Measurements from ENCODE around the gene ISLR. TPM values are rescaled to one million over a fixed set of nuclear protein-coding genes. Genes with fewer than 3 reads are reported as not detected.
A peak's percentile ranks its signal among the peaks of the same experiment; 100 is the strongest.

ISLR gene
- total RNA-seq, 1 experiment from 2014 or later: 3.4 TPM

DNA sequence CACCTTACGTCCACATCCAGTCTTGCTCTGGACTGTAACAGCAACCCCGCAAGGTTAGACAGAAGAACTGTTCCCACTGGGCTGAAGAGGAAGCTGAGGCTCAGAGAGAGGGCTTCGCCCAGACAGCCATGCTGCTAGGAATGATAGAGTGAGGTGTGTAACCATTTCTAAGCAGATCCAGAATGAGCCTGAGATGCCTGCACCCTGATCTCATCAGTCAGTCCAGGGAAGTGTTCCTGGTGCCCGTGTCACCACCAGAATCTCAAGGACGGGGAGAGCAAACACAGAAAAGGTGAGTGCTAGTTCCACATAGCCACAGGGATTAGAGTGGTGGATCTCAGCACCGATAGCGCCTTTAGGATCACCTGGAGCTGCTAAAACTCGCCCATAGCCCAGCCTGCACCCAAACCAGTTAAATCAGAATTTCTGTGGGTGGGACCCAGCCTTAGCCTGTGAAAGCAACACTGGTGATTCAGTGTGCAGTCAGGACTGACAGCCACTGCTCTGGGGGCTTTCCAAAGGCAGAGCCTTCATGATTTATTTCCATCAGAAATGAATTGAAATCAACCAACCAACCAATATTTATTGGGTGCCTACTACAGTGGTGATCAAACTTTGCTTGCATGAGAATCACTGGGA is 12.3 kb downstream of the ISLR start:
- in situ Hi-C loops (cut with HindIII; ENCODE audit: low sequenced_read_pairs): no loop called here
- no peak for DNase-seq (ENCODE audit: low spot score)

DNA sequence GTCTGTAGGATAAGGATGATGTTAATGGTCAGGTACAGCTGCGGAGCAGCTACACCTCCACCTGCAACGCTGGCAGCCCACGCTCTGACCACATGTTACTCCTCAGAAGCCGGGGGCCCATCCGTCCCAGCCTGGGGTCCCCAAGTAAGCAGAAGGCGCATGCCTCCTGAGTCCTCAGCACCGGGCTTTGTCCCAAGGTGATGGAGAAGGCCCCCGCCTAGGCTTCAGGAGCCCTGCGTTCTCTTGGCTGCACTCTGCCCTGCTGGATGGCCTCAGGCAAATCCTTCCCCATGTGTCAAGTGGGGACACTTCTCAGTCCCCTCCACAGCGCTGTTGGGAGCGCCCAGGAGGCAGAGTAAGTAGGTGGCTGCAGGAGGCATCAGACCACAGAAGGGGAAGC is 14.7 kb downstream of the ISLR start:
- in situ Hi-C loops (cut with HindIII; ENCODE audit: low sequenced_read_pairs): no loop called here
- no peak for DNase-seq (ENCODE audit: low spot score)

DNA sequence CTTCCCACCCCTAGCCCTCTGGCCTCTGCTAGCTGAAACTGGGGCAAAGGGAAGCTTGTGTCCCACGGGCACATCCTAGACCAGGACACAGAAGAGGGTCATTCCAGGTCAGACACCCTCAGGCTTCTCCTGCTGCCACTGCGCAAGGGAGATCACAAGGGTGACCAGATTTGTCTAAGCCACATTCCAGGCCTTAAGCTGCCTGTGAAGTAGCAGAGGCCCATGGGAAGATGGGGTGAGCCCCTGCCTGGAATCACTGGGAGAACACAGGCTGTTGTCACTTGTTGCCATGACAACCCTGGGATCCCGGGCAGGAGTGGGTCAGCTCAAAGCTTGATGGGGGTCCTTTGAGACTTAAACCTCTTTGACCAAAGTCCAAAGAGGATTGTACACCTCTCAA is 18.3 kb downstream of the ISLR start:
- in situ Hi-C loops (cut with HindIII; ENCODE audit: low sequenced_read_pairs): no loop called here
- DNase-seq (ENCODE audit: low spot score): no peak

DNA sequence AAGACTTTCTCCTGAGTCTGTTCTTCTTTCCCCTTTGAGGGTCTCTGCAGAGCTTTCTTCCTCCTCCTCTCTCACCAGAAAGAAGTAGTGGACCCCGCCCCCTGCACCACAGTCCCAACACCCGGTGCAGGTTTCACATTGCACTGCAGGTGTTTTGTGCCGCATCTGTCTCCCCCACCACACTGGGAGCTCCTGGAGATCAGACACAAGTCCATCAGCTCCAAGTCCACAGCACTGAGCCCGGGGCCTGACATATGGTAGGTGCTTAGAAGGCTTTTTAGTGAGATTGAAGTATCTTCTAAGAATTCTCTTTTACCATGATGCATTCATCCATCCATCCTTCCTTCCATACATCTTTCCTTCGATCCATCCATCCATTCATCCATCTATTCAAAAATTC is 19.2 kb downstream of the ISLR start:
- no peak for DNase-seq (ENCODE audit: low spot score)

DNA sequence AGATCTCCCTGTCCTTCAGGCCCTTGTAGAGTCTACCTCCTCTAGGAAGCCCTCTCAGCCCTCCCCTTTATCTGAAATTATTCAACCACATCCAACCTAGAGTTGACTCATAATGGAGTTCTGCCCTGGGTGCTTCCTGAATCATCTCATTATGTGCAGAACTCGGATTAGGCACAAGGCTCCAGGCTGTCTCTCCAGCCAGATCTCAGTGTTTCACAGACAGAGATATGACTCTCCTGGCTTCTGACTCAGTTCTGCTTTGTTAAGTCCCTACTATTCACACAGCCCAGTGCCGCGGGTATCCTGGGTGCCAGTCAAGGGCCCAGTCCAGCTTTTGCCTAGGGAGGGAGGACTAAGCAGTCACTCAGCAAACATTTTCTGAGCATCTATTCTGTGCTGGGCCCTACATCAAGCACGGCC is 19.8 kb downstream of the ISLR start:
- DNase-seq (ENCODE audit: low spot score): no peak
- in situ Hi-C loops (cut with HindIII; ENCODE audit: low sequenced_read_pairs): no loop called here

More for the DNA sequence above, 19.2 kb downstream of the ISLR start:
- in situ Hi-C loops (cut with HindIII; ENCODE audit: low sequenced_read_pairs): no loop called here

DNA sequence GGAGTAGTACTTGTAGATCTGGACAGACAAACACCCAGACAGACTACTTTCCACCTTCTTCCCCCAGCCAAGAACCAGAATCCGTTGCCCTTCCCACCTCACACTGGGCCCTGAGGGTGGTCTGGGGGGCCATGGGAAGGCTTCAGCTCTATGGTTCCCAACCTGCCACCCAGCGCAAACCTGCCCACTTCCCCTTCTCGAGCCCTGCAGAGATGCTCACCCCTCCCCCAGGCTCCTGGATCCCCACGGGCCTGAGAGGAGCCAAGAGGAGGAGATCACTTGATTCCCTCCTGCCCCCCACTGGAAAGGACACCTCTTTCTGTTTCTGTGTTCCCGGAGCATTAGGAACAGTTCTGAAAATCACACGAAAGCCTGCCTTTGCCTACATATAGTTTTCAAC is 20.4 kb downstream of the ISLR start:
- in situ Hi-C loops (cut with HindIII; ENCODE audit: low sequenced_read_pairs): no loop called here
- DNase-seq (ENCODE audit: low spot score): no peak

DNA sequence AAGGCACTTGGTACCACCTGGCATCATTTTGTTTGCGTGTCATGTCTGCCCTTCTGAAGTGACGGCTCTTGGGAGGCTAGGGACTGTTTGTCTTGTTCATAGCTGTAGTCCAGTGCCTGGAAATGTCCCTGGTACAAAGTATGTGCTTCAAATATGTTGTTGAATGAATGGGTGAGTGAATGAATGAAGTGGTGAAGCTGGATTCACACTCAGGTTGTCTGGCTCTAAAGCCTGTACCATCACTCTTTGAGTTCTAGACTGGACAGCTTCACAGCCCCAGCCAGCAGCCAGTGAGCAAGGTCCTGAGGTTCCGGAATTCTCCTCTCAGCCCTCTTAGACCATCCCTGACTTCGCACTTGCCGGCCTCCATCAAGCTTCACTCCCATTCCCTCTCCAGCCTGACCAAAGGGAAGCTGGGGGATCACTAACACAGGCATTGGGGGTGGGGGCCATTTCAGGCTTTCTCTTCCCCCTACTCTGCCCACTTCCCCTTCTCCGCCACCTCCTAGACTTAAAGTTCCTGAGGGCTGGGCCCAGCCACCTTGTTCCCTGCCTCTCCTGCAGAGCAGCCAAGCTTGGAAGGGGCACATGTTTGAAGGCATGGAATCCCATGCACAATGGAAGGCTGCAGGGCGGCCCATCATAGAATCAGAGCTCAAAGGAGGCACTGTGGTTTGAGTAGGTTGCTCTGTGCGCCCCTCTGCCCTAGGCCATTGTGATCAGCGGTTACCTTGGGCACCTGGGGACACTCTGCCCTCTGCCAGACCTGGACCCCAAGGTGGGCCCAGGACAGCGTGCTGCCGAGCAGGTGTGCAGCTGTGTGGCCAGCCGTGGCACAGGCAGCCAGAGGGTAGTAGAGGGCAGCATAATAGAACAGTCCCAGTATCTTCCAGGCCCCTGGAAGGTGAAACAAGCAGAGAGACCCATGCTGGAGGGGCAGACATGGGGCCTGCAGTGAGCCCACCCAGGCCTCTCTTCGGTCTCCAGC is 21.4 kb downstream of the ISLR start:
- in situ Hi-C loops (cut with HindIII; ENCODE audit: low sequenced_read_pairs): no loop called here
- no peak for DNase-seq (ENCODE audit: low spot score)

DNA sequence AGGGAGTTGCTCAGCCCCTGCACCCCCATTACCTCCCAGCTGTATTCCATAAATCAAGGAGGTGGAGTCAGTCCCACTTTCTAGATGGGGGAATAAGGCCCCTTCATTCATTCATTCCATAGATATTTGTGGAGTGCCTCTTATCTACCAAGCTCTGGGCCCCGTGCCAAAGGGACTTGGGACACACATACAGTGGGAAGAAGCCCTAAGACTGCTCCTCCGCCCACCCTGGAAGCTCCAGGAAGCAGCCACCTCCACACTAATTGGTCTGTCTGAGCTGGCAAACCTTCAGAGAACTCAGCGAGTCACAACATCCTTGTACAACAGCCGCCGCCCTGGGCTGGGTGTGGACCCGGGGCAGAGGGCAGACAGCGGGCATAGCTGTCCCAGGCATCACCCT is 22.7 kb downstream of the ISLR start:
- DNase-seq (ENCODE audit: low spot score): no peak
- in situ Hi-C loops (cut with HindIII; ENCODE audit: low sequenced_read_pairs): no loop called here

DNA sequence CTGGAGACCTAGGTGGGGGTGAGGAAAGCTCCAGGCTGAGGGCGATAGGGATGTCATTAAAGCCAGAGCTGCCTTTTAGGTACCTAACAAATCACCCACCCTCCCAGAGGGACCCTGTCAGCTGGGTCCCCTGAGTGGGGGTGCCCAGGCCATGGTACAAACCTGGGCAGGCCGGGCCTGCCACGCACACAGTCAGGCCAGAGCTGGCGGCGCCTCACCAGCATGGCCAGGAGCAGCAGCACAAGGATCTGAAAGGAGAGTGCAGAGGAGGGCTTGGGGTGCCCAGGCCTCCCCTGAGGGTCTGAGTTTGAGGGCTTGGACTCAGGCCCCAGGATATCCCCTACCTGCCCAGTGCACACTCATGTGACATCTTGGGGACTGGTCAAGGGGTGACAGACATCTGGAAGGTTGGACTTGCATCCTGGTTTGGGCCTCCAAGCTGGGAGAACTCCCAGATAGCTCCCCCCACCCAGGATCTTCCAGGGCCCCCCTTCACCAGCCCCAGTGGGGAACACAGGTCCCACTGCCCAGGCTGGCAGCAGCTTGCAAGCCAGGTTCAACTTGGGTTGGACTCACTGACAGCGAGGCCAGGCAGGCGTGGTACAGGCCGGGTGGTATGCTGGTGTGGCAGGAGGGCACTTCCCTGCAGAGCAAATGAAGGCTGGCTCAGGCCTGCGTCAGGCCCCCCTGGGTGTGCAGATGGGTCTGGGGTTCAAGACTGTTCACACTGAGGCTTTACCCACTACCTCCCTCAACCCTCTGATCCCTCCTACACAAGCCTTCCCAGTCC is 23.9 kb downstream of the ISLR start:
- in situ Hi-C loops (cut with HindIII; ENCODE audit: low sequenced_read_pairs): no loop called here
- DNase-seq (ENCODE audit: low spot score): no peak

DNA sequence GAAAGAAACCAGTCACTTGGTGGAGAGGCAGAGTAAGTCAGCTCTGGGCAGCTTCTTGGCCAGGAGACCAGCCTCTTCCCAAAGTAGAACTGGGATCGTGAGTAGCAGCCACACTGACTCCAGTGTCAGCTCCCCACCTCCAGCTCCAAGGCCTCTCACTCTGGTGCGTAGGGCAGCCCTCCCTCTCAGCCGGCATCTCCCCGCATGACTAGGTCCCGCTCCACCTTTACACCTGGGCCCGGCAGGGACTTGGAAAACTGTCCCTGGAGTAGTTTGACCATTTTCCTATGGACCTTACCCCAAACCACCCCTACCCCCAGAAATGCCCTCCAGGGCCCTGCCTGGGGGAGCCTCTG is 25.8 kb downstream of the ISLR start:
- DNase-seq (ENCODE audit: low spot score): no peak
- in situ Hi-C loops (cut with HindIII; ENCODE audit: low sequenced_read_pairs): no loop called here

DNA sequence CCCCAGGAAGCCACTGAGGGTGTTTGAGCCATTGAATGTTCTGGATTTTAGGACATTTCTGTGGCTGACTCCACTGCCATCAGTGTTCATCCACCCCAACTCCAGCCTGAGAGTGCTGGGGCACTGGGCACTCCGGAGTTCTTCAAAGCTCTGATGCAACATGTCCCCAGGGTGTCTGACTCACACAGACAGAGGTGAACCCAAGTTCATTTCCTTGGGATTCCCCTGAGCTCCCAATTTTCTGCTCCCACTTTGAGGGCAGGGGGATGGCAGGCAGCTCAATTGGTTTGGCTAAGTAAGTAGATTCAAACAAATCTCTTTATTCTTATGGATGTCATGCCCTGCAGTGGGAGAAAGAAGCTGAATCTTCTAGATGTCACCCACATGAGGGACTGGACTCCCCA is 26.9 kb downstream of the ISLR start:
- in situ Hi-C loops (cut with HindIII; ENCODE audit: low sequenced_read_pairs): no loop called here

DNA sequence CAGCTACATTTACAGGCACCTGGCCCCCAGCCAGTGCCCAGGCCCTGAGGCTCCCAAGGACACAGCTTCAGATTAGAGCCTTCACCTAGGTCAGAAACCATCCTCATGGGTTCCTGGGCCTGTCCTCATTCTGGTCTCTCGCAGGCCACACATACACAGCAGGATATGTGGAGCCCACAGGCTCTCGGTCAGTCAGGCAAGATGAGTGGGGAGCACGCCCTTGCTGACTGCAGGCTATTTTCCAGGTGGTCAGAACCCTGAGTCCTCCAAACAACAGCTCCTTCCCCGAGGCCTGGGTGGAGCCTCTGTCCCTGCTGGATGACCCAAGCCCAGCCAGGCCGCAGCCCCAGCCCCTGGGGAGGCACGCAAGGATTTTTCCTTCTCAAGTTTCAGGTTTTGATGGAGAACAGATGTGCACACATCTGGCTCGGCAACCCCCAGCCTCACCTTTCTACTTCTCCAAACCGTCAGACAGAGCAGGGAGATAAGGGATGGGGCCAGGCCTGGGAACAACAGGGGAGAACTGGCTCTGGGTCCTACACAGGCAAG is 27.4 kb downstream of the ISLR start:
- in situ Hi-C loops (cut with HindIII; ENCODE audit: low sequenced_read_pairs): no loop called here
- DNase-seq (ENCODE audit: low spot score): no peak

More for the DNA sequence above, 26.9 kb downstream of the ISLR start:
- no peak for DNase-seq (ENCODE audit: low spot score)

DNA sequence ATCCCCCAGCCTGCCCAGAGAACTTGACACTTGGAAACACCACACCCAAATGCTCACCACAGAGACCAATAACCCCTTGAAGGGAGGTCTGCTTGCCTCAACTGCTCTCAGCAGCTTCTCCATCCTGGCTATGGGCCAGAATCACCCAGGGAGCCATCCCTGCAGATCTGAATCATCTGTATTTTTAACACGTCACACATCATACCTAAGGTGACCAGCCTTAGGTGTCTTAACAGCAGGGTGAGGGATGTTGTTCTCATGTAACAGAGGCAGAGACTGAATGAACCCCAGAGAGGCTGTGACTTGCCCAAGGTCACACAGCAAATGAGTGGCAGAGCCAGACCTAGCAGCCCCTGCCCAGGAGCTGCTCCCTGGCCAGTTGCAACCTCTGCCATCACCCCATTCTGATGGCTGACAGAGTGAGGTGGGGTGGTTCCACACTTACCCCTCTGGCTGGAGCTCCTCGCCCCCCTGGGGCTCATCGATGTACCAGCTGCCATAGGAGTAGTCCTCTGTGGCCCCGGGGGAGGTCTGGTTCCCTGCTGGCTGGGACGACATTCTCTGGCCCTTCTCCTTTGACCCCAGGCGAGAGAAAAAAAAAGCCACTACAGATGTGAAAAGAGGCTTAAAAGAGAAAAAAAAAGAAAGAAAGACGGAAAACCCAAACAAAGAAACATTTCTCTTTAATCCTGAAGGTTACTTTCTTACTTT is 28.4 kb downstream of the ISLR start:
- no peak for DNase-seq (ENCODE audit: low spot score)
- in situ Hi-C loops (cut with HindIII; ENCODE audit: low sequenced_read_pairs): no loop called here

DNA sequence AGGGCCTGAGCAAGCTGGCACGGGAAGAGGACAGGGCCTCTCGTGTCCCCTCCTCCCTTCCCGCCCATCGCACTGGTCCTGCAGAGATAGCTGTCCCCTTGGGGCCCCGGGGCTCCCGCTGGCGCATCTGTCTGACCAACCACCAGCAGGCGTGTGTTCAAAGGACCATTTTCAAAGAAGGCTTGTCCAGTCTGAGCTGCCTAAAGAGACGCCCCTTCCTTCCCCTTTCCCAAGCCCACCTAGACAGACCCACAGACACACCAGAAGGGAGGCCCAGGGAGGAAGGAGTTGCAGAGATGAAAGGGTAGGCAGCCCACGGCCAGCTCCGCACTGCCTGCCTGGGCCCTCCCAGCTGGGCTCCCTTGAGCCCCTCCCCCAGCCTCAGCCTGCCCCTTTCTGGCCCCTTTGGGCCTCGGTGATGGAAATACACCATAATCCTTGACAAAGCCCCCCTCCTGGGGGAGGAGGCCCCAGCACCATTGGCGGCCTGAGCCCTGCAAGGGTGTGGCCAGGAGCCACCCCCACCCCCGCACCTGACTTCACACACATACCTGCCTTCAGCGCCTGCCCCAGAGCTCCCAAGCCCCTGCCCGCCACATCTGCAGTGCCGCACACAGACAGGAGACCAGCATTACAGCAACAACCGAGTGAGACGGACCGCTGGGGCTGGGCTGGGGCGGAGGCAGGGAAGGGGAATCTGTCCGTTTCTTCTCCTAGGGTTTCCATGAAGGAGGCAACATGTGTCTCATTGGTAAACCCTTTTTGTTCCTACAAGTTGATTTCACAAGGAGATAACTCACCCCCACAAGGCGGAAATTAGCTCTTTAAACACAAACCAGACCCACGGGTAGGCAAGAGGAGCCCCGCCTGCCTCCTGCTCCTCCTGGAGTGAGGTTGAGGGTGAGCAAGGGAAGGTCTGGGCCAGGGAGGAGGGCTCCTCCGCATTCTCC is 29.2 kb downstream of the ISLR start, which contains the start of gene STRA6:
TSS of gene STRA6 (minus strand) at position 336 of the 950 bp plus-strand sequence. CDS start 520 bp downstream, outside the sequence.
- peak; percentile 43 for DNase-seq (ENCODE audit: low spot score)
- in situ Hi-C loops (cut with HindIII; ENCODE audit: low sequenced_read_pairs): no loop called here

DNA sequence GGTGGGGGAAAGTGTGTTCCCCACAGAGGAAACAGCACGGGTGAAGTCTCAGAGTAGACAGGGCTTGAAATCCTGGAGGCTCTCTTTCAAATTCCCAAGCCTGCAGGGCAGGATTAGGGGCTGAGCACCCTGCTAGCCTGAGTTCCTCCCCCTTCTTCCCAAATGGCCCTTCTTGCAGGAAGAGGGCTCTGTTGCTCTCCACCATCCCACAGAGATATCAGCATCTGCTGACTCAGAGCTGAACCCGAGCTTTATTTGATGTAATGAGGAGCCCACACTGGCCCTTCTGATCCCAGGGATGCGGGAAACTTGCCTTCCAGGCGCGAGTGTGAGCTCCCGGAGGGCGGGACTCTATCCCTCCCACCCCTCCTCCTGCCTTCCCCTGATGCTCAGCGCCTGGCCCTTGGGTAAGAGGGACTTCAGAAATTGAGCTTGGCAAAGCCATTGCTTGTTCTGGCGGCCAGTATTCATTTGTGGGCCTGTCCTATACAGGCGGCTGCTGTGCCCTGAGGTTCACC is 30.5 kb downstream of the ISLR start:
- in situ Hi-C loops (cut with HindIII; ENCODE audit: low sequenced_read_pairs): no loop called here
- DNase-seq (ENCODE audit: low spot score): no peak

DNA sequence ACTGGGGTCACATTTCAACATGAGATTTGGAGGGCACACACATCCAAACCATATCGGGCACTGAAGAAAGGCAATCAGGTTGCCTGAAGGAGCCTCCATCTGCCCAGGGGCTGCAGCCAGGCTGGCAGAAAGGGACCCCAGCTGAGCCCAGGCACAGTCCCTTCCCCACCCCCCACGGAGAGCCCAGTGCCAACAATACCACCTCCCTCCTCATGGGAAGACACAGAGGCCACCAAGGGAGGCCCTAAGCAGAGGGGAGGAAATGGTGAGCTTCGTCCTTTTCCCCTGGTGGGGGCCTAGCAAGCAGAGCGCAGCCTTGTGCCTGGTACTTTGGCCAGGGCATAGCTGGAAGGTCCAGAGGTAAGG is 32.1 kb downstream of the ISLR start:
- DNase-seq (ENCODE audit: low spot score): no peak
- in situ Hi-C loops (cut with HindIII; ENCODE audit: low sequenced_read_pairs): no loop called here

DNA sequence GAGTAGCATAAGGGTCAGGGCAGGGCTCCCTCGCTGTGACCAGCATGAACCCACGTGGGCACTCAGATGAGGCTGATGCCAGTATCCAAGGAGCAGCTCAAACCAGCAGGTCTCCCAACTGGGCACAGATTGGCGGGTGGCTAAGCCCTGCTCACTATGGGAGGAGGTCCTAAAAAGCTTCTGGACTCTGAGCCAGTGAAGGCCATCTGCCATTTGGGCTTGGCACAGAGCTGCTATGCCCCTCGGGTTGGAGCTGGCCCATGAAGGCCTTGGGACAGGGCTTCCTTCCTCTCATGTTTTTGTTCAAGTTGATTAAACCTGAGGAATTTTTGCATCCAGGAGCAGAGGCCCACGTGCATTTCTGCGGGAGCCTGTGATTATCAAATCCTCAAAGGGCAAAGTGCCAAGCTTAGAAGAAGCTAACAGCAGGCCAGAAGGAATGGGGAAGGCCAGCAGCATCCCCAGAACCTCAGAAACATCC is 33.3 kb downstream of the ISLR start:
- in situ Hi-C loops (cut with HindIII; ENCODE audit: low sequenced_read_pairs): no loop called here
- DNase-seq (ENCODE audit: low spot score): peak; percentile 90

All from G401 (cell line).